ENCODE measurements around the gene SFTPA1. TPM values are rescaled to one million over a fixed set of nuclear protein-coding genes. Genes with fewer than 3 reads are reported as not detected.

SFTPA1 gene
- total and polyA plus RNA-seq, 2 experiments from 2014 or later: not detected

- ATAC-seq: no peak
- Mint-ChIP-seq H3K9me3 (peaks cover 11% of the 10 kb centered on the region; the same call in 2 of the 3 replicates), H3K4me3 (no peak overlapping the region), H3K27me3 (ENCODE audit: insufficient read depth, low read depth, poor library complexity) (peaks cover 4% of the 10 kb centered on the region), H3K36me3 (ENCODE audit: low read depth) (peaks cover 5% of the 10 kb centered on the region; the same call in 2 of the 3 replicates), H3K27ac (no peak overlapping the region), H3K4me1 (peaks cover 16% of the 10 kb centered on the region)
- Histone ChIP-seq H3K36me3 (ENCODE audit: insufficient read depth) (no peaks in the 10 kb centered on the region), H3F3A (replicated peaks; ENCODE audit: low read depth) (no peaks in the 10 kb centered on the region), H3K4me2 (no peak overlapping the region), H2AFZ (no peak overlapping the region), H3K27ac (ENCODE audit: low read depth) (no peak overlapping the region), H3K27me3 (ENCODE audit: insufficient read depth) (no peaks in the 10 kb centered on the region), H4K20me1 (replicated peaks; ENCODE audit: insufficient read depth) (no peaks in the 10 kb centered on the region), H3K79me2 (replicated peaks; ENCODE audit: insufficient read depth) (no peaks in the 10 kb centered on the region), H3K4me3 (no peak overlapping the region), H3K4me1 (ENCODE audit: insufficient read depth) (peaks cover 3% of the 10 kb centered on the region), H3K9me2 (ENCODE audit: insufficient read depth) (0 out of 2 replicates have a peak, but pooled peaks cover 9% of the 10 kb centered on the region)
- TF ChIP-seq CREB1 (CRISPR knock-in tag; IDR thresholded peaks at IDR 0.05; ENCODE audit: low read depth) (no peak), POLR2AphosphoS5 (IDR thresholded peaks at IDR 0.05; ENCODE audit: low read depth) (no peak), ZNF331 (CRISPR knock-in tag; IDR thresholded peaks at IDR 0.05; ENCODE audit: low read depth) (no peak), EZH2 (IDR thresholded peaks at IDR 0.05; ENCODE audit: low read depth, unreplicated experiment) (no peak), EZH2phosphoT487 (IDR thresholded peaks at IDR 0.05; ENCODE audit: unreplicated experiment) (no peak), ZNF462 (CRISPR knock-in tag; IDR thresholded peaks at IDR 0.05) (no peak), REST (IDR thresholded peaks at IDR 0.05; ENCODE audit: unreplicated experiment) (no peak), ETS1 (IDR thresholded peaks at IDR 0.05) (no peak), CTCF (conservative IDR thresholded peaks at IDR 0.05; ENCODE audit: low read depth in 2 of 2) (no peak), ZNF114 (CRISPR knock-in tag; IDR thresholded peaks at IDR 0.05) (no peak), NANOG (IDR thresholded peaks at IDR 0.05; ENCODE audit: borderline replicate concordance) (no peak), STAT1 (IDR thresholded peaks at IDR 0.05; ENCODE audit: unreplicated experiment) (no peak)
- no peak for DNase-seq (ENCODE audit: low spot score)
These were observed 5.4 kb upstream of the SFTPA1 start for GRCh38 chr10:79605308-79605707.

All from GM23338 (cell line).